Left ventricle myocardium inferior (tissue), 1 donor: ENCODE measurements around the gene CEP70. TPM values are rescaled to one million over a fixed set of nuclear protein-coding genes. Genes with fewer than 3 reads are reported as not detected.
"Not testable (repeated sequence)": the region's sequence is repeated elsewhere in the genome, so short reads cannot be mapped to it uniquely, and the experiment has no call there.

Experiments used
- DNase-seq: peaks from one replicate; pipeline ENCODE4 v3.0.0-alpha.2; 2020
- H3K27ac ChIP-seq: fragments of 200-600 bp; replicated peaks from 2 replicates; pipeline ENCODE4 v1.8.0; 2021
- H3K27me3 ChIP-seq: fragments of 200-600 bp; 2 replicates; pipeline ENCODE4 v1.8.0; 2021; ENCODE audit warnings: low read depth
- H3K36me3 ChIP-seq: fragments of 200-600 bp; 2 replicates; pipeline ENCODE4 v1.8.0; 2021
- H3K4me1 ChIP-seq: fragments of 200-600 bp; 2 replicates; pipeline ENCODE4 v1.8.0; 2021
- H3K4me3 ChIP-seq: fragments of 200-600 bp; 2 replicates; pipeline ENCODE4 v1.8.0; 2021; ENCODE audit warnings: mild to moderate bottlenecking, moderate library complexity
- H3K9me3 ChIP-seq: fragments of 200-600 bp; replicated peaks from 2 replicates; pipeline ENCODE4 v1.8.0; 2021
- intact Hi-C: fragments of 100-400 bp; cut with micrococcal nuclease; formaldehyde crosslinking; loops from one replicate; pipeline ENCODE4 v1.11.0; 2022
- total RNA-seq: library from RNA; stranded (reverse); fragmentation: NEBNext Ultra II Directional; extraction: Animal tissue kit (Norgen Biotek cat#: 25700); gene quantifications from one replicate; pipeline ENCODE4 v1.2.1, GENCODE V29; 2021
- TF ChIP-seq, protein P1 (sequence below): fragments of 200-600 bp; IDR thresholded peaks from 2 replicates; pipeline ENCODE4 v1.8.0; 2021; ENCODE audit warnings: antibody characterized with exemption, mild to moderate bottlenecking, borderline replicate concordance
- donor health status: DM: no; HTN: yes; CAD: no; lungs with severe emphysema.

Gene CEP70
- total RNA-seq, 1 donor from 2014 or later: 25.8 TPM

- Histone ChIP-seq H3K27ac (no peak overlapping the region), H3K27me3 (no peaks in the 10 kb centered on the region), H3K4me3 (no peak overlapping the region), H3K36me3 (peaks cover 8% of the 10 kb centered on the region), H3K9me3 (peaks cover 6% of the 10 kb centered on the region), H3K4me1 (peaks cover 8% of the 10 kb centered on the region)
- TF ChIP-seq, protein P1, sequence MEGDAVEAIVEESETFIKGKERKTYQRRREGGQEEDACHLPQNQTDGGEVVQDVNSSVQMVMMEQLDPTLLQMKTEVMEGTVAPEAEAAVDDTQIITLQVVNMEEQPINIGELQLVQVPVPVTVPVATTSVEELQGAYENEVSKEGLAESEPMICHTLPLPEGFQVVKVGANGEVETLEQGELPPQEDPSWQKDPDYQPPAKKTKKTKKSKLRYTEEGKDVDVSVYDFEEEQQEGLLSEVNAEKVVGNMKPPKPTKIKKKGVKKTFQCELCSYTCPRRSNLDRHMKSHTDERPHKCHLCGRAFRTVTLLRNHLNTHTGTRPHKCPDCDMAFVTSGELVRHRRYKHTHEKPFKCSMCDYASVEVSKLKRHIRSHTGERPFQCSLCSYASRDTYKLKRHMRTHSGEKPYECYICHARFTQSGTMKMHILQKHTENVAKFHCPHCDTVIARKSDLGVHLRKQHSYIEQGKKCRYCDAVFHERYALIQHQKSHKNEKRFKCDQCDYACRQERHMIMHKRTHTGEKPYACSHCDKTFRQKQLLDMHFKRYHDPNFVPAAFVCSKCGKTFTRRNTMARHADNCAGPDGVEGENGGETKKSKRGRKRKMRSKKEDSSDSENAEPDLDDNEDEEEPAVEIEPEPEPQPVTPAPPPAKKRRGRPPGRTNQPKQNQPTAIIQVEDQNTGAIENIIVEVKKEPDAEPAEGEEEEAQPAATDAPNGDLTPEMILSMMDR: no peak
- no peak for DNase-seq
- intact Hi-C loops: no loop called here
Observed at GRCh38 chr3:138578961-138579574, 15.0 kb downstream of the CEP70 start.

DNA sequence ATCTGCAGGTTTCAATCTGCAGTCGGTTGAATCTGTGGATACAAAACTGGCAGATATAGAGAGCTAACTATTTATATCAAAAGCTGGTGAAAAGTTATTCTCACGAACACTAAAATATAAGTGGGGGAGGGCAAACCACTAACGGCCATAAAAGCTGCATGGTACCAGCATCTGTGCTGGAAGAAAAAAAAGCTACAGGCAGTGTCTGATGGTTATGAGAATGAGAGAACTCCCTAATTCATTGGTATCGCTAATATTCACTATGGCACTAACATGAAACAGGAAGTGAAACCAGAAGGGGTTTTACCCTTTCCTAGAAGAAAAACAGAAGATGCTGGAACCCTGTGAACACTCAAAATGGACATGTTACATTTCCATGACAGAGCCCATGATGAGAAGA, 15.9 kb downstream of the CEP70 start:
- Histone ChIP-seq H3K4me3 (no peak overlapping the region), H3K27me3 (no peaks in the 10 kb centered on the region), H3K27ac (no peak overlapping the region), H3K4me1 (peaks cover 8% of the 10 kb centered on the region), H3K36me3 (peaks cover 12% of the 10 kb centered on the region), H3K9me3 (peaks cover 15% of the 10 kb centered on the region)
- TF ChIP-seq, protein P1: no peak
- no peak for DNase-seq
- intact Hi-C loops: no loop called here

DNA sequence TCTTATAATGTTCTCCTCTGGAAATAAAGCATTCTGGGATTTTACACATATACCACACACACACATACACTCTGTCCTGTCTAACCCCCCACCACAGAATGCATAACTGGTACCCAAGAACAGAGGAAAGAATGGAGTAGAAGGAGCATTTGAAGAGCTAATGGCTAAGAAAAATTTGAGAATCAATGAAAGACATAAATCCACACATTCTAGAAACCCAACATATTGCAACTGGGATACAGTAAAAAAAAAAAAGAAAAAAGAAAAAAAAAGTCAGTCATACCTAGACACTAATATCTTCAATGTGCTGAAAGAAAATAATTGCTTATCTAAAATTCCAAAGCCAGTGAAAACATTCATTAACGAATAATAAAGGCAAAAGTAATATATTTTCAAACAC, 20.9 kb downstream of the CEP70 start:
- Histone ChIP-seq H3K4me1 (no peaks in the 10 kb centered on the region), H3K36me3 (peaks cover 29% of the 10 kb centered on the region), H3K4me3 (no peak overlapping the region), H3K27me3 (no peaks in the 10 kb centered on the region), H3K9me3 (peaks cover 19% of the 10 kb centered on the region), H3K27ac (no peak overlapping the region)
- intact Hi-C loops: no loop called here
- TF ChIP-seq, protein P1: no peak
- no peak for DNase-seq

- DNase-seq, H3K4me1 ChIP-seq, H3K27me3 ChIP-seq, H3K4me3 ChIP-seq, intact Hi-C loops, H3K27ac ChIP-seq: not testable (repeated sequence)
- Histone ChIP-seq H3K36me3 (peaks cover 29% of the 10 kb centered on the region), H3K9me3 (peaks cover 28% of the 10 kb centered on the region)
Observed at GRCh38 chr3:138569624-138570023, 24.4 kb downstream of the CEP70 start.

- TF ChIP-seq, protein P1: no peak
- intact Hi-C loops: no loop called here
- H3K27ac ChIP-seq: no peak overlapping the region
Observed at GRCh38 chr3:138569090-138569489, 25.0 kb downstream of the CEP70 start.

DNA sequence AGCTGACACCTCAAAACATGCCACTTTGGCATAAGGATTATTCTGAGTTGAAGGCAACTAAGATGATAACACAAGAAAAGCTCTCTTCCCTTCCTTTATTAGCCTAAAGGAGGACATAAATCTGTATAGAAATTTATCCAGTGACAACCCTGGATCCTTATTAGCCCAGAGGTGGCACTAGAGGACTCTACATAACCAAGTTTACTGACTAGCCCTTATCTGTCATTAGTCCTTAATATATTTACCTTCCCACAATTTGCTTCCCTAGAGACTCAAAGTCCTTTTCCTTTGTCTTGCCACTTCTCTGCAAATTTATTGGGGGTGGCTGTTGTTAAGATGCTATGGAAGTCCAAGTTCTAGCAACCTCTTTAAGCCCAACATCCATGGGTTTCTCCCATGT, 26.7 kb downstream of the CEP70 start:
- DNase-seq: no peak
- H3K36me3 ChIP-seq: peaks cover 16% of the 10 kb centered on the region
- intact Hi-C loops: no loop called here
- H3K27ac ChIP-seq: no peak overlapping the region
- TF ChIP-seq, protein P1: no peak
- no peaks in the 10 kb centered on the region for H3K4me1 ChIP-seq
- peaks cover 9% of the 10 kb centered on the region for H3K9me3 ChIP-seq
- H3K4me3 ChIP-seq: no peak overlapping the region
- H3K27me3 ChIP-seq: no peaks in the 10 kb centered on the region

More at GRCh38 chr3:138569090-138569489, 25.0 kb downstream of the CEP70 start:
- H3K4me1 ChIP-seq: no peaks in the 10 kb centered on the region
- DNase-seq: no peak
- H3K36me3 ChIP-seq: peaks cover 26% of the 10 kb centered on the region
- H3K4me3 ChIP-seq: no peak overlapping the region
- no peaks in the 10 kb centered on the region for H3K27me3 ChIP-seq
- H3K9me3 ChIP-seq: peaks cover 23% of the 10 kb centered on the region

- H3K4me3 ChIP-seq, intact Hi-C loops, H3K27ac ChIP-seq, H3K27me3 ChIP-seq, DNase-seq, H3K4me1 ChIP-seq, H3K9me3 ChIP-seq: not testable (repeated sequence)
- peaks cover 18% of the 10 kb centered on the region for H3K36me3 ChIP-seq
Observed at GRCh38 chr3:138566293-138566692, 27.8 kb downstream of the CEP70 start.

GRCh38 chr3:138562902-138563301, 31.2 kb downstream of the CEP70 start:
- DNase-seq, H3K27me3 ChIP-seq, H3K4me1 ChIP-seq, H3K27ac ChIP-seq, H3K4me3 ChIP-seq, intact Hi-C loops: not testable (repeated sequence)
- peaks cover 38% of the 10 kb centered on the region for H3K9me3 ChIP-seq
- H3K36me3 ChIP-seq: peaks cover 31% of the 10 kb centered on the region
